ENCODE results near the gene GOLGA2. TPM values are rescaled to one million over a fixed set of nuclear protein-coding genes. Genes with fewer than 3 reads are reported as not detected.
A peak's percentile ranks its signal among the peaks of the same experiment; 100 is the strongest.

The GOLGA2 gene
- total RNA-seq, 1 donor from 2014 or later: 76.4 TPM

Small RNA genes within 50 kb of the gene (microRNA-seq; reads per million reads assigned to microRNA genes)
- gene MIR199B (1,461 reads per million, percentile 87 among the genes with 10 or more reads in this experiment), gene MIR3154 (2.2 reads per million)

Other genes starting within 250 kb of the GOLGA2 start
- 5.1 TPM for gene NAIF1, start 208.7 kb downstream of the GOLGA2 start, total RNA-seq
- 5.9 TPM for gene SLC25A25, start 207.8 kb downstream of the GOLGA2 start, total RNA-seq
- 158 TPM for gene PTGES2, start 148.3 kb downstream of the GOLGA2 start, total RNA-seq
- gene LCN2, start 126.6 kb downstream of the GOLGA2 start, total RNA-seq: not detected
- gene BBLN, start 115.7 kb downstream of the GOLGA2 start, total RNA-seq: 36.1 TPM
- gene CIZ1, start 84.4 kb downstream of the GOLGA2 start, total RNA-seq: 69.3 TPM
- 6.1 TPM for gene DNM1, start 72.6 kb downstream of the GOLGA2 start, total RNA-seq
- 14.9 TPM for gene SWI5, start 269 bp upstream of the GOLGA2 start, total RNA-seq
- gene TRUB2, start 46.4 kb upstream of the GOLGA2 start, total RNA-seq: 37.4 TPM
- 29.1 TPM for gene COQ4, start 46.8 kb upstream of the GOLGA2 start, total RNA-seq
- 19.2 TPM for gene SLC27A4, start 64.5 kb upstream of the GOLGA2 start, total RNA-seq
- 52.9 TPM for gene URM1, start 95.4 kb upstream of the GOLGA2 start, total RNA-seq
- 7.8 TPM for gene CERCAM, start 144.8 kb upstream of the GOLGA2 start, total RNA-seq
- 10.8 TPM for gene ODF2, start 180.0 kb upstream of the GOLGA2 start, total RNA-seq
- gene GLE1, start 228.7 kb upstream of the GOLGA2 start, total RNA-seq: 19.5 TPM

Data from Right ventricle myocardium inferior (tissue), 1 donor.